Upper lobe of right lung (tissue), 1 donor: ENCODE data around the gene AGBL1. TPM values are rescaled to one million over a fixed set of nuclear protein-coding genes. Genes with fewer than 3 reads are reported as not detected.

Source experiments
- ATAC-seq: fragments of 200-7000 bp; cut with Tn5 transposase; one replicate; pipeline ENCODE4 v1.9.1; 2020; ENCODE audit warnings: mild to moderate bottlenecking, moderate library complexity
- DNase-seq: peaks from one replicate; pipeline ENCODE4 v3.0.0-alpha.2; 2020
- H3K27ac ChIP-seq: fragments of 200-600 bp; one replicate; pipeline ENCODE4 v1.8.0; 2022
- H3K27me3 ChIP-seq: fragments of 200-600 bp; one replicate; pipeline ENCODE4 v1.8.0; 2022; ENCODE audit warnings: mild to moderate bottlenecking
- H3K36me3 ChIP-seq: fragments of 200-600 bp; one replicate; pipeline ENCODE4 v1.8.0; 2022
- H3K4me1 ChIP-seq: fragments of 200-600 bp; one replicate; pipeline ENCODE4 v1.8.0; 2022
- H3K4me3 ChIP-seq: fragments of 200-600 bp; one replicate; pipeline ENCODE4 v1.8.0; 2022; ENCODE audit warnings: mild to moderate bottlenecking
- H3K9me3 ChIP-seq: fragments of 200-600 bp; one replicate; pipeline ENCODE4 v1.8.0; 2022
- CTCF ChIP-seq: fragments of 200-600 bp; IDR thresholded peaks from one replicate; pipeline ENCODE4 v1.8.0; 2022; ENCODE audit warnings: antibody characterized with exemption
- intact Hi-C: fragments of 100-400 bp; cut with DNase I; formaldehyde crosslinking; loops from one replicate; pipeline ENCODE4 v1.11.0; 2022
- total RNA-seq: library from RNA; stranded (reverse); fragmentation: NEBNext Ultra II Directional; extraction: Animal tissue kit (Norgen Biotek cat#: 25700); gene quantifications from one replicate; pipeline ENCODE4 v1.2.1, GENCODE V29; 2021
- donor health status: DM: no; HTN: yes; CAD: no; lungs with severe emphysema.

The AGBL1 gene
- total RNA-seq, 1 donor from 2014 or later: 6.5 TPM

- no peaks in the 10 kb centered on the region for H3K27me3 ChIP-seq
- ATAC-seq (no peak), DNase-seq (no peak)
- H3K4me1 ChIP-seq: no peaks in the 10 kb centered on the region
- no peaks in the 10 kb centered on the region for H3K9me3 ChIP-seq
- H3K27ac ChIP-seq: no peak overlapping the region
- no peak for TF ChIP-seq CTCF
- intact Hi-C loops: no loop called here
- no peak overlapping the region for H3K4me3 ChIP-seq
- no peaks in the 10 kb centered on the region for H3K36me3 ChIP-seq
Measured at GRCh38 chr15:86296769-86297168, 217.1 kb downstream of the AGBL1 start.

GRCh38 chr15:86300390-86301125, 220.9 kb downstream of the AGBL1 start:
- no peak for DNase-seq
- H3K4me3 ChIP-seq: no peak overlapping the region
- intact Hi-C loops: no loop called here
- H3K27ac ChIP-seq: no peak overlapping the region
- no peaks in the 10 kb centered on the region for H3K9me3 ChIP-seq
- no peak for TF ChIP-seq CTCF
- H3K27me3 ChIP-seq: no peaks in the 10 kb centered on the region
- no peaks in the 10 kb centered on the region for H3K36me3 ChIP-seq
- no peak for ATAC-seq
- H3K4me1 ChIP-seq: no peaks in the 10 kb centered on the region

- no peak for TF ChIP-seq CTCF
- Histone ChIP-seq H3K9me3 (no peaks in the 10 kb centered on the region), H3K4me1 (no peaks in the 10 kb centered on the region), H3K27ac (no peak overlapping the region), H3K27me3 (no peaks in the 10 kb centered on the region), H3K4me3 (no peak overlapping the region), H3K36me3 (no peaks in the 10 kb centered on the region)
- DNase-seq (no peak), ATAC-seq (no peak)
- intact Hi-C loops: no loop called here
Measured at GRCh38 chr15:86311568-86312280, 232.1 kb downstream of the AGBL1 start.

- ATAC-seq (no peak), DNase-seq (no peak)
- no peaks in the 10 kb centered on the region for H3K36me3 ChIP-seq
- no peaks in the 10 kb centered on the region for H3K9me3 ChIP-seq
- no peaks in the 10 kb centered on the region for H3K4me1 ChIP-seq
- TF ChIP-seq CTCF: no peak
- no peak overlapping the region for H3K4me3 ChIP-seq
- H3K27me3 ChIP-seq: no peaks in the 10 kb centered on the region
- H3K27ac ChIP-seq: no peak overlapping the region
- intact Hi-C loops: no loop called here
Measured at GRCh38 chr15:86312486-86312885, 232.8 kb downstream of the AGBL1 start.

- Histone ChIP-seq H3K4me3 (no peak overlapping the region), H3K27ac (no peak overlapping the region), H3K36me3 (no peaks in the 10 kb centered on the region), H3K9me3 (no peaks in the 10 kb centered on the region), H3K4me1 (no peaks in the 10 kb centered on the region), H3K27me3 (no peaks in the 10 kb centered on the region)
- intact Hi-C loops: no loop called here
- no peak for TF ChIP-seq CTCF
- ATAC-seq (no peak), DNase-seq (no peak)
Measured at GRCh38 chr15:86316216-86316615, 236.5 kb downstream of the AGBL1 start.
